SK-N-SH treated with all-trans-retinoic acid at 6 μM for 48 hours (cell line): ENCODE data around the gene ANP32A.

Experiments
- ATAC-seq: fragments of 200-7000 bp; cut with Tn5 transposase; 3 replicates; pipeline ENCODE4 v1.9.1; 2020; ENCODE audit warnings: mild to moderate bottlenecking, moderate library complexity
- BACH2 ChIP-seq: fragments of 250-450 bp; sonication (Bioruptor Pico); IDR thresholded peaks from 2 replicates; pipeline ENCODE4 v1.9.0; 2021; ENCODE audit warnings: mild to moderate bottlenecking, borderline replicate concordance
- CREB5 ChIP-seq: fragments of 250-450 bp; sonication (Bioruptor Pico); IDR thresholded peaks from 2 replicates; pipeline ENCODE4 v1.5.1; 2020; ENCODE audit warnings: low read depth, mild to moderate bottlenecking, moderate library complexity
- CSDC2 ChIP-seq: fragments of 250-450 bp; sonication (Bioruptor Pico); IDR thresholded peaks from 2 replicates; pipeline ENCODE4 v1.5.0; 2020; ENCODE audit warnings: mild to moderate bottlenecking, moderate library complexity
- CSRNP3 ChIP-seq: fragments of 250-450 bp; sonication (Bioruptor Pico); IDR thresholded peaks from 2 replicates; pipeline ENCODE4 v1.5.1; 2021; ENCODE audit warnings: mild to moderate bottlenecking, moderate library complexity
- ISL1 ChIP-seq: fragments of 250-450 bp; sonication (Bioruptor Pico); IDR thresholded peaks from 2 replicates; pipeline ENCODE4 v2.1.2; 2022; ENCODE audit warnings: mild to moderate bottlenecking, moderate library complexity
- OSR1 ChIP-seq: fragments of 250-450 bp; sonication (Bioruptor Pico); IDR thresholded peaks from 2 replicates; pipeline ENCODE4 v1.8.0; 2022; ENCODE audit warnings: moderate library complexity, mild to moderate bottlenecking, inconsistent platforms
- PATZ1 ChIP-seq: fragments of 250-450 bp; sonication (Bioruptor Pico); IDR thresholded peaks from 2 replicates; pipeline ENCODE4 v1.8.0; 2020; ENCODE audit warnings: mild to moderate bottlenecking, moderate library complexity, borderline replicate concordance
- PPARA ChIP-seq: fragments of 250-450 bp; sonication (Bioruptor Pico); IDR thresholded peaks from 2 replicates; pipeline ENCODE4 v1.5.0; 2020; ENCODE audit warnings: mild to moderate bottlenecking, borderline replicate concordance
- RARB ChIP-seq: fragments of 250-450 bp; sonication (Bioruptor Pico); IDR thresholded peaks from 2 replicates; pipeline ENCODE4 v1.8.0; 2021; ENCODE audit warnings: mild to moderate bottlenecking, moderate library complexity
- SNAI2 ChIP-seq: fragments of 250-450 bp; sonication (Bioruptor Pico); IDR thresholded peaks from 2 replicates; pipeline ENCODE4 v1.5.0; 2020; ENCODE audit warnings: mild to moderate bottlenecking, moderate library complexity
- TCF4 ChIP-seq: fragments of 250-450 bp; sonication (Bioruptor Pico); IDR thresholded peaks from 2 replicates; pipeline ENCODE4 v1.8.0; 2021; ENCODE audit warnings: mild to moderate bottlenecking, moderate library complexity, borderline replicate concordance
- TOX ChIP-seq: fragments of 250-450 bp; sonication (Bioruptor Pico); IDR thresholded peaks from 2 replicates; pipeline ENCODE4 v1.8.0; 2021; ENCODE audit warnings: mild to moderate bottlenecking, moderate library complexity, borderline replicate concordance
- TSHZ2 ChIP-seq: fragments of 250-450 bp; sonication (Bioruptor Pico); IDR thresholded peaks from 2 replicates; pipeline ENCODE4 v1.5.0; 2020; ENCODE audit warnings: mild to moderate bottlenecking, moderate library complexity
- ZC3H10 ChIP-seq: fragments of 250-450 bp; sonication (Bioruptor Pico); IDR thresholded peaks from 2 replicates; pipeline ENCODE4 v1.5.1; 2021; ENCODE audit warnings: mild to moderate bottlenecking, moderate library complexity
- ZFP30 ChIP-seq: fragments of 450-650 bp; formaldehyde crosslinking; IDR thresholded peaks from 2 replicates; pipeline ENCODE4 v1.5.0; 2022; ENCODE audit warnings: mild to moderate bottlenecking, moderate library complexity
- ZNF565 ChIP-seq: fragments of 450-650 bp; formaldehyde crosslinking; conservative IDR thresholded peaks from 2 replicates; pipeline ENCODE4 v1.5.0; 2020; ENCODE audit warnings: low read depth, mild to moderate bottlenecking, moderate library complexity
- ZNF70 ChIP-seq: fragments of 450-650 bp; formaldehyde crosslinking; IDR thresholded peaks from 2 replicates; pipeline ENCODE4 v1.5.0; 2020; ENCODE audit warnings: mild to moderate bottlenecking, moderate library complexity

The ANP32A gene

GRCh38 chr15:68749793-68750192 is 70.9 kb downstream of the ANP32A start:
- ATAC-seq, result peak; percentile 49
- TF ChIP-seq TSHZ2, result peak; percentile 73; the same call in 1 of the 2 replicates
- TF ChIP-seq BACH2 (CRISPR knock-in tag), result no peak
- peak; percentile 82 for TF ChIP-seq TCF4 (CRISPR knock-in tag)

- ATAC-seq, result no peak
- no peak for TF ChIP-seq CREB5 (CRISPR knock-in tag)
- no peak for TF ChIP-seq ZNF565
- TF ChIP-seq ZNF70, result no peak
Observed at GRCh38 chr15:68749365-68749764, 71.3 kb downstream of the ANP32A start.

GRCh38 chr15:68743256-68743655 is 77.4 kb downstream of the ANP32A start:
- no peak for TF ChIP-seq OSR1 (CRISPR knock-in tag)
- TF ChIP-seq ISL1 (CRISPR knock-in tag), result no peak
- TF ChIP-seq ZC3H10, result no peak
- no peak for TF ChIP-seq CREB5 (CRISPR knock-in tag)
- TF ChIP-seq ZNF565, result no peak
- no peak for TF ChIP-seq ZFP30 (CRISPR knock-in tag)
- no peak for TF ChIP-seq CSRNP3 (CRISPR knock-in tag)
- no peak for TF ChIP-seq SNAI2 (CRISPR knock-in tag)
- no peak for TF ChIP-seq ZNF70
- no peak for TF ChIP-seq CSDC2 (CRISPR knock-in tag)
- no peak for TF ChIP-seq PATZ1 (CRISPR knock-in tag)
- TF ChIP-seq BACH2 (CRISPR knock-in tag), result no peak
- TF ChIP-seq TSHZ2, result no peak
- TF ChIP-seq TOX (CRISPR knock-in tag), result no peak
- TF ChIP-seq RARB (CRISPR knock-in tag), result no peak
- no peak for TF ChIP-seq PPARA (CRISPR knock-in tag)
- no peak for ATAC-seq
